Measurements from ENCODE around the gene PSMA6.
A peak's percentile ranks its signal among the peaks of the same experiment; 100 is the strongest.

PSMA6 gene

GRCh38 chr14:35281341-35281740 is 10.8 kb upstream of the PSMA6 start:
- no peaks in the 10 kb centered on the region for H3K9me3 ChIP-seq (ENCODE audit: control insufficient read depth in 2 of 2, low read length in 2 of 2)
- H3K4me3 ChIP-seq (ENCODE audit: low read length in 2 of 2) = no peak overlapping the region
- no peak overlapping the region for H3K27ac ChIP-seq (ENCODE audit: low read length)
- no peak overlapping the region for H3K9ac ChIP-seq (ENCODE audit: low read length in 2 of 2)
- H3K27me3 ChIP-seq (ENCODE audit: control insufficient read depth in 1 of 2, insufficient read depth in 2 of 2, low read length in 2 of 2) = no peaks in the 10 kb centered on the region
- H3K4me1 ChIP-seq (ENCODE audit: control insufficient read depth, insufficient read depth, low read length) = no peaks in the 10 kb centered on the region
- peaks cover 0 to 2% of the 10 kb centered on the region in 2 donors for H3K36me3 ChIP-seq (ENCODE audit: control insufficient read depth in 2 of 2, insufficient read depth in 2 of 2, low read length in 2 of 2)

GRCh38 chr14:35284506-35284905 is 7.7 kb upstream of the PSMA6 start:
- no peaks in the 10 kb centered on the region for H3K4me1 ChIP-seq (ENCODE audit: control insufficient read depth, insufficient read depth, low read length)
- H3K9me3 ChIP-seq (ENCODE audit: control insufficient read depth in 2 of 2, low read length in 2 of 2) = no peaks in the 10 kb centered on the region
- H3K36me3 ChIP-seq (ENCODE audit: control insufficient read depth in 2 of 2, insufficient read depth in 2 of 2, low read length in 2 of 2) = peaks cover 0 to 2% of the 10 kb centered on the region in 2 donors
- no peak overlapping the region for H3K4me3 ChIP-seq (ENCODE audit: low read length in 2 of 2)
- H3K27me3 ChIP-seq (ENCODE audit: control insufficient read depth in 1 of 2, insufficient read depth in 2 of 2, low read length in 2 of 2) = no peaks in the 10 kb centered on the region
- no peak overlapping the region for H3K27ac ChIP-seq (ENCODE audit: low read length)
- H3K9ac ChIP-seq (ENCODE audit: low read length in 2 of 2) = no peak overlapping the region

GRCh38 chr14:35285168-35286002 is 6.8 kb upstream of the PSMA6 start:
- Histone ChIP-seq H3K9me3 (ENCODE audit: control insufficient read depth in 2 of 2, low read length in 2 of 2) (no peaks in the 10 kb centered on the region), H3K27ac (ENCODE audit: low read length) (no peak overlapping the region)

GRCh38 chr14:35286003-35286600 is 6.1 kb upstream of the PSMA6 start:
- no peak overlapping the region for H3K4me3 ChIP-seq (ENCODE audit: low read length in 2 of 2)
- H3K36me3 ChIP-seq (ENCODE audit: control insufficient read depth in 2 of 2, insufficient read depth in 2 of 2, low read length in 2 of 2) = peaks cover 0 to 2% of the 10 kb centered on the region in 2 donors
- H3K27me3 ChIP-seq (ENCODE audit: control insufficient read depth in 1 of 2, insufficient read depth in 2 of 2, low read length in 2 of 2) = no peaks in the 10 kb centered on the region
- no peak overlapping the region for H3K9ac ChIP-seq (ENCODE audit: low read length in 2 of 2)
- H3K9me3 ChIP-seq (ENCODE audit: control insufficient read depth in 2 of 2, low read length in 2 of 2) = no peaks in the 10 kb centered on the region
- no peaks in the 10 kb centered on the region for H3K4me1 ChIP-seq (ENCODE audit: control insufficient read depth, insufficient read depth, low read length)
- H3K27ac ChIP-seq (ENCODE audit: low read length) = no peak overlapping the region

More at GRCh38 chr14:35285168-35286002, 6.8 kb upstream of the PSMA6 start:
- H3K9ac ChIP-seq (ENCODE audit: low read length in 2 of 2) = no peak overlapping the region
- H3K27me3 ChIP-seq (ENCODE audit: control insufficient read depth in 1 of 2, insufficient read depth in 2 of 2, low read length in 2 of 2) = no peaks in the 10 kb centered on the region
- H3K36me3 ChIP-seq (ENCODE audit: control insufficient read depth in 2 of 2, insufficient read depth in 2 of 2, low read length in 2 of 2) = peaks cover 0 to 2% of the 10 kb centered on the region in 2 donors
- H3K4me1 ChIP-seq (ENCODE audit: control insufficient read depth, insufficient read depth, low read length) = no peaks in the 10 kb centered on the region
- H3K4me3 ChIP-seq (ENCODE audit: low read length in 2 of 2) = no peak overlapping the region

GRCh38 chr14:35286707-35287106 is 5.5 kb upstream of the PSMA6 start:
- H3K4me3 ChIP-seq (ENCODE audit: low read length in 2 of 2) = no peak overlapping the region
- H3K9me3 ChIP-seq (ENCODE audit: control insufficient read depth in 2 of 2, low read length in 2 of 2) = no peaks in the 10 kb centered on the region
- no peak overlapping the region for H3K27ac ChIP-seq (ENCODE audit: low read length)
- H3K4me1 ChIP-seq (ENCODE audit: control insufficient read depth, insufficient read depth, low read length) = no peaks in the 10 kb centered on the region
- H3K36me3 ChIP-seq (ENCODE audit: control insufficient read depth in 2 of 2, insufficient read depth in 2 of 2, low read length in 2 of 2) = peaks cover 0 to 2% of the 10 kb centered on the region in 2 donors
- H3K9ac ChIP-seq (ENCODE audit: low read length in 2 of 2) = no peak overlapping the region
- H3K27me3 ChIP-seq (ENCODE audit: control insufficient read depth in 1 of 2, insufficient read depth in 2 of 2, low read length in 2 of 2) = no peaks in the 10 kb centered on the region

- no peaks in the 10 kb centered on the region for H3K36me3 ChIP-seq (ENCODE audit: control insufficient read depth in 2 of 2, insufficient read depth in 2 of 2, low read length in 2 of 2)
- no peak overlapping the region for H3K27ac ChIP-seq (ENCODE audit: low read length)
- H3K4me3 ChIP-seq (ENCODE audit: low read length in 2 of 2) = no peak overlapping the region
- H3K9me3 ChIP-seq (ENCODE audit: control insufficient read depth in 2 of 2, low read length in 2 of 2) = no peaks in the 10 kb centered on the region
- H3K9ac ChIP-seq (ENCODE audit: low read length in 2 of 2) = no peak overlapping the region
- H3K4me1 ChIP-seq (ENCODE audit: control insufficient read depth, insufficient read depth, low read length) = peaks cover under 1% of the 10 kb centered on the region
- no peaks in the 10 kb centered on the region for H3K27me3 ChIP-seq (ENCODE audit: control insufficient read depth in 1 of 2, insufficient read depth in 2 of 2, low read length in 2 of 2)
Measured at GRCh38 chr14:35287431-35288013, 4.7 kb upstream of the PSMA6 start.

- Histone ChIP-seq H3K9ac (ENCODE audit: low read length in 2 of 2) (no peak overlapping the region), H3K27ac (ENCODE audit: low read length) (no peak overlapping the region), H3K4me1 (ENCODE audit: control insufficient read depth, insufficient read depth, low read length) (peaks cover 7% of the 10 kb centered on the region), H3K36me3 (ENCODE audit: control insufficient read depth in 2 of 2, insufficient read depth in 2 of 2, low read length in 2 of 2) (no peaks in the 10 kb centered on the region), H3K4me3 (ENCODE audit: low read length in 2 of 2) (no peak overlapping the region), H3K9me3 (ENCODE audit: control insufficient read depth in 2 of 2, low read length in 2 of 2) (no peaks in the 10 kb centered on the region), H3K27me3 (ENCODE audit: control insufficient read depth in 1 of 2, insufficient read depth in 2 of 2, low read length in 2 of 2) (no peaks in the 10 kb centered on the region)
Measured at GRCh38 chr14:35289623-35290022, 2.6 kb upstream of the PSMA6 start.

- no peaks in the 10 kb centered on the region for H3K9me3 ChIP-seq (ENCODE audit: control insufficient read depth in 2 of 2, low read length in 2 of 2)
- H3K4me1 ChIP-seq (ENCODE audit: control insufficient read depth, insufficient read depth, low read length) = peaks cover 10% of the 10 kb centered on the region
- H3K9ac ChIP-seq (ENCODE audit: low read length in 2 of 2) = peak overlapping the region; percentile 95
- peak overlapping the region; percentile 90 for H3K27ac ChIP-seq (ENCODE audit: low read length)
- no peaks in the 10 kb centered on the region for H3K27me3 ChIP-seq (ENCODE audit: control insufficient read depth in 1 of 2, insufficient read depth in 2 of 2, low read length in 2 of 2)
- peak overlapping the region; percentile 90 to 96 for H3K4me3 ChIP-seq (ENCODE audit: low read length in 2 of 2)
- no peaks in the 10 kb centered on the region for H3K36me3 ChIP-seq (ENCODE audit: control insufficient read depth in 2 of 2, insufficient read depth in 2 of 2, low read length in 2 of 2)
Measured at GRCh38 chr14:35292770-35293561, 784 bp downstream of the PSMA6 start.

GRCh38 chr14:35295845-35296161 is 3.6 kb downstream of the PSMA6 start:
- no peak overlapping the region for H3K4me3 ChIP-seq (ENCODE audit: low read length in 2 of 2)
- H3K36me3 ChIP-seq (ENCODE audit: control insufficient read depth in 2 of 2, insufficient read depth in 2 of 2, low read length in 2 of 2) = no peaks in the 10 kb centered on the region
- H3K27me3 ChIP-seq (ENCODE audit: control insufficient read depth in 1 of 2, insufficient read depth in 2 of 2, low read length in 2 of 2) = no peaks in the 10 kb centered on the region
- H3K9me3 ChIP-seq (ENCODE audit: control insufficient read depth in 2 of 2, low read length in 2 of 2) = no peaks in the 10 kb centered on the region
- no peak overlapping the region for H3K27ac ChIP-seq (ENCODE audit: low read length)
- H3K4me1 ChIP-seq (ENCODE audit: control insufficient read depth, insufficient read depth, low read length) = peaks cover 10% of the 10 kb centered on the region
- H3K9ac ChIP-seq (ENCODE audit: low read length in 2 of 2) = no peak overlapping the region

GRCh38 chr14:35296545-35296944 is 4.4 kb downstream of the PSMA6 start:
- no peak overlapping the region for H3K9ac ChIP-seq (ENCODE audit: low read length in 2 of 2)
- H3K27me3 ChIP-seq (ENCODE audit: control insufficient read depth in 1 of 2, insufficient read depth in 2 of 2, low read length in 2 of 2) = no peaks in the 10 kb centered on the region
- no peaks in the 10 kb centered on the region for H3K9me3 ChIP-seq (ENCODE audit: control insufficient read depth in 2 of 2, low read length in 2 of 2)
- H3K36me3 ChIP-seq (ENCODE audit: control insufficient read depth in 2 of 2, insufficient read depth in 2 of 2, low read length in 2 of 2) = no peaks in the 10 kb centered on the region
- H3K4me3 ChIP-seq (ENCODE audit: low read length in 2 of 2) = no peak overlapping the region
- peaks cover 10% of the 10 kb centered on the region for H3K4me1 ChIP-seq (ENCODE audit: control insufficient read depth, insufficient read depth, low read length)
- H3K27ac ChIP-seq (ENCODE audit: low read length) = no peak overlapping the region

Data from stomach smooth muscle (tissue), 2 donors.